K562 (cell line): ENCODE data around the gene PHTF1. TPM values are rescaled to one million over a fixed set of nuclear protein-coding genes. Genes with fewer than 3 reads are reported as not detected.

Source experiments
- BRCA1 ChIP-seq, 2 experiments: fragments of 450-650 bp in 1 of 2; sonication (generic) in 1 of 2; formaldehyde crosslinking in 1 of 2; IDR thresholded peaks; 2 replicates each; pipeline versions ENCODE4 v1.5.0 to v1.6.1; 2017 to 2020; ENCODE audit warnings: mild to moderate bottlenecking in 1 of 2, missing genetic modification reagents in 1 of 2
- CEBPB ChIP-seq: fragments of 450-650 bp; IDR thresholded peaks from 2 replicates; pipeline ENCODE4 v1.6.1; 2016; ENCODE audit warnings: missing genetic modification characterization, missing compliant biosample characterization
- FOXK2 ChIP-seq, 2 experiments: fragments of 450-650 bp; IDR thresholded peaks in 1 of 2; conservative IDR thresholded peaks in 1 of 2; 2 replicates each; pipeline ENCODE4 v1.6.1; 2016; ENCODE audit warnings: low read depth in 2 of 2, mild to moderate bottlenecking in 1 of 2
- HDAC2 ChIP-seq: fragments of 450-650 bp; IDR thresholded peaks from 2 replicates; pipeline ENCODE4 v1.6.1; 2016; ENCODE audit warnings: mild to moderate bottlenecking
- HMG20B ChIP-seq: fragments of 250-450 bp; sonication (Bioruptor Pico); IDR thresholded peaks from 2 replicates; pipeline ENCODE4 v1.5.0; 2021; ENCODE audit warnings: mild to moderate bottlenecking
- MEIS2 ChIP-seq: fragments of 450-650 bp; IDR thresholded peaks from 2 replicates; pipeline ENCODE4 v1.6.1; 2014; ENCODE audit warnings: mild to moderate bottlenecking; ENCODE audit not compliant: partially characterized antibody
- POLR2A ChIP-seq: fragments of 450-650 bp; conservative IDR thresholded peaks from 2 replicates; pipeline ENCODE4 v1.6.1; 2016
- RHOXF2B ChIP-seq: fragments of 250-450 bp; sonication (Bioruptor Pico); conservative IDR thresholded peaks from 2 replicates; pipeline ENCODE4 v1.5.1; 2021
- STAG1 ChIP-seq: sonication (generic); formaldehyde crosslinking; IDR thresholded peaks from 2 replicates; pipeline ENCODE4 v1.5.0; 2020; ENCODE audit warnings: missing genetic modification reagents, borderline replicate concordance
- TBP ChIP-seq: optimal IDR thresholded peaks from 2 replicates; pipeline ENCODE3; 2011; ENCODE audit warnings: low read depth, low read length, improper control_type of control experiment
- ZNF274 ChIP-seq: IDR thresholded peaks from 2 replicates; pipeline ENCODE4 v1.6.1; 2011; ENCODE audit warnings: low read depth, mild to moderate bottlenecking, low read length, moderate library complexity, borderline replicate concordance
- ZNF347 ChIP-seq: fragments of 450-650 bp; formaldehyde crosslinking; IDR thresholded peaks from 2 replicates; pipeline ENCODE4 v1.4.0; 2020; ENCODE audit warnings: low read depth, mild to moderate bottlenecking, moderate library complexity
- polyA plus RNA-seq, 8 experiments: library from polyadenylated mRNA; depleted of rRNA in 4 of 8; stranded (reverse) in 5 of 8; unstranded in 3 of 8; fragments of >200 nt; fragmentation: Nextera tagmentation in 2 of 8; fragmentation: Illumina TruSeq in 1 of 8; extraction: Ambion mirVana in 2 of 8; extraction: Trizol in 1 of 8; gene quantifications; 2 replicates each; pipeline versions ENCODE4 v1.2.1 to v1.2.3, GENCODE V29; 2011 to 2014; ENCODE audit warnings: inconsistent platforms in 1 of 8, missing spikeins in 1 of 8
- total RNA-seq, 7 experiments: library from RNA; depleted of rRNA in 6 of 7; stranded (reverse); fragments of >200 nt in 6 of 7; fragmentation: Illumina TruSeq in 2 of 7; extraction: Trizol in 2 of 7; gene quantifications; 2 replicates each; pipeline versions ENCODE4 v1.2.1 to v1.2.3, GENCODE V29; 2011 to 2021; ENCODE audit warnings: low replicate concordance in 1 of 7
- TF ChIP-seq, protein P1 (sequence below): fragments of 450-650 bp; IDR thresholded peaks from 2 replicates; pipeline ENCODE4 v1.6.1; 2017; ENCODE audit warnings: antibody characterized with exemption, mild to moderate bottlenecking
- TF ChIP-seq, protein P2 (sequence below): sonication (generic); formaldehyde crosslinking; IDR thresholded peaks from 2 replicates; pipeline ENCODE4 v1.8.0; 2023; ENCODE audit warnings: mild to moderate bottlenecking, missing genetic modification reagents
- TF ChIP-seq, protein P3 (sequence below): IDR thresholded peaks from 2 replicates; pipeline ENCODE4 v1.6.1; 2011; ENCODE audit not compliant: insufficient read length; ENCODE audit errors: extremely low read depth
- TF ChIP-seq, protein P4 (sequence below): sonication (generic); formaldehyde crosslinking; IDR thresholded peaks from 2 replicates; pipeline ENCODE4 v1.8.1; 2023; ENCODE audit warnings: mild to moderate bottlenecking, missing genetic modification reagents
- TF ChIP-seq, protein P5 (sequence below): fragments of 250-450 bp; sonication (Bioruptor Pico); IDR thresholded peaks from 2 replicates; pipeline ENCODE4 v1.9.0; 2021; ENCODE audit warnings: mild to moderate bottlenecking
- TF ChIP-seq, protein P6 (sequence below): sonication (generic); formaldehyde crosslinking; IDR thresholded peaks from 2 replicates; pipeline ENCODE4 v1.8.0; 2022; ENCODE audit warnings: mild to moderate bottlenecking, missing genetic modification reagents, borderline replicate concordance

PHTF1 gene
- total and polyA plus RNA-seq, 9 of the 15 experiments (the other 6 are each of a cell fraction or from before 2014, with no cell fraction given): 8.4 to 36.2 (median 23.0) TPM

DNA sequence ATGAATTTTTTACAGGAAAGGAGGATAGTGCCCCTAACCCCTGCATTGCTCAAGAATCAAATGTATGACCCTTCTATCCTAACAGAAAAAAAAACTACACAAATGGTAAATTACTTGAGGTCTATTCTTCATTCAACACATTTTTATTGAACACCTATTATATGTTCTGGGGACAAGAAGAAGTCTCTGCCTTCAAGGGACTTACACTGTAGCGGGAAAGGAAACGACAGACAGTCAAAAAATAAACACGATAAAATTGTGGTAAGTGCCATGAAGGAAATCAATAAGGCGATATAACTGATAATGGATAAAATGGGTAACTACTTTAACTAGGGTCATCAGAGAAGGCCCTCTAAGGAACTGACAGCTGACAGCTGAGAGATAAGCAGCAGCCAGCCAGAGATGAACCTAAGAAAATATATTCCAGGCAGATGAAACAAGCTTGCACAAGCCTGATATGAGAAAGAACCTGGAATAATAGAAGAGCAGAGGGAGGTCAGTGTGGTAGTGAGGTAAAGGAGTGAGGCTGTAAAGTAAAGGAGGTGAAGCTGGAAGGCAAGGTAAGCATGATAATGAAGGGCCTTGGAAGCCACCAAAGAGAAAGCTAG, 66.4 kb downstream of the PHTF1 start (continued):
- TF ChIP-seq, protein P1, sequence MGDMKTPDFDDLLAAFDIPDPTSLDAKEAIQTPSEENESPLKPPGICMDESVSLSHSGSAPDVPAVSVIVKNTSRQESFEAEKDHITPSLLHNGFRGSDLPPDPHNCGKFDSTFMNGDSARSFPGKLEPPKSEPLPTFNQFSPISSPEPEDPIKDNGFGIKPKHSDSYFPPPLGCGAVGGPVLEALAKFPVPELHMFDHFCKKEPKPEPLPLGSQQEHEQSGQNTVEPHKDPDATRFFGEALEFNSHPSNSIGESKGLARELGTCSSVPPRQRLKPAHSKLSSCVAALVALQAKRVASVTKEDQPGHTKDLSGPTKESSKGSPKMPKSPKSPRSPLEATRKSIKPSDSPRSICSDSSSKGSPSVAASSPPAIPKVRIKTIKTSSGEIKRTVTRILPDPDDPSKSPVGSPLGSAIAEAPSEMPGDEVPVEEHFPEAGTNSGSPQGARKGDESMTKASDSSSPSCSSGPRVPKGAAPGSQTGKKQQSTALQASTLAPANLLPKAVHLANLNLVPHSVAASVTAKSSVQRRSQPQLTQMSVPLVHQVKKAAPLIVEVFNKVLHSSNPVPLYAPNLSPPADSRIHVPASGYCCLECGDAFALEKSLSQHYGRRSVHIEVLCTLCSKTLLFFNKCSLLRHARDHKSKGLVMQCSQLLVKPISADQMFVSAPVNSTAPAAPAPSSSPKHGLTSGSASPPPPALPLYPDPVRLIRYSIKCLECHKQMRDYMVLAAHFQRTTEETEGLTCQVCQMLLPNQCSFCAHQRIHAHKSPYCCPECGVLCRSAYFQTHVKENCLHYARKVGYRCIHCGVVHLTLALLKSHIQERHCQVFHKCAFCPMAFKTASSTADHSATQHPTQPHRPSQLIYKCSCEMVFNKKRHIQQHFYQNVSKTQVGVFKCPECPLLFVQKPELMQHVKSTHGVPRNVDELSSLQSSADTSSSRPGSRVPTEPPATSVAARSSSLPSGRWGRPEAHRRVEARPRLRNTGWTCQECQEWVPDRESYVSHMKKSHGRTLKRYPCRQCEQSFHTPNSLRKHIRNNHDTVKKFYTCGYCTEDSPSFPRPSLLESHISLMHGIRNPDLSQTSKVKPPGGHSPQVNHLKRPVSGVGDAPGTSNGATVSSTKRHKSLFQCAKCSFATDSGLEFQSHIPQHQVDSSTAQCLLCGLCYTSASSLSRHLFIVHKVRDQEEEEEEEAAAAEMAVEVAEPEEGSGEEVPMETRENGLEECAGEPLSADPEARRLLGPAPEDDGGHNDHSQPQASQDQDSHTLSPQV: no peak
- TF ChIP-seq FOXK2 (conservative IDR thresholded peaks at IDR 0.05 in 1 of 2, IDR thresholded peaks at IDR 0.05 in 1 of 2; ENCODE audit: low read depth in 2 of 2) (0 out of 4 replicates have a peak, but pooled peaks of 1 of the 2 experiments have one; percentile 15), HMG20B (CRISPR knock-in tag) (no peak), CEBPB (no peak), MEIS2 (peak; percentile 49), RHOXF2B (CRISPR knock-in tag) (no peak), POLR2A (no peak), HDAC2 (peak; percentile 30; the same call in 1 of the 2 replicates), ZNF347 (CRISPR knock-in tag) (no peak), BRCA1 (IDR thresholded peaks at IDR 0.05) (no peak), BRCA1 (CRISPR knock-in tag; IDR thresholded peaks at IDR 0.05) (no peak), ZNF274 (no peak), STAG1 (no peak), TBP (no peak)
- TF ChIP-seq, protein P2, sequence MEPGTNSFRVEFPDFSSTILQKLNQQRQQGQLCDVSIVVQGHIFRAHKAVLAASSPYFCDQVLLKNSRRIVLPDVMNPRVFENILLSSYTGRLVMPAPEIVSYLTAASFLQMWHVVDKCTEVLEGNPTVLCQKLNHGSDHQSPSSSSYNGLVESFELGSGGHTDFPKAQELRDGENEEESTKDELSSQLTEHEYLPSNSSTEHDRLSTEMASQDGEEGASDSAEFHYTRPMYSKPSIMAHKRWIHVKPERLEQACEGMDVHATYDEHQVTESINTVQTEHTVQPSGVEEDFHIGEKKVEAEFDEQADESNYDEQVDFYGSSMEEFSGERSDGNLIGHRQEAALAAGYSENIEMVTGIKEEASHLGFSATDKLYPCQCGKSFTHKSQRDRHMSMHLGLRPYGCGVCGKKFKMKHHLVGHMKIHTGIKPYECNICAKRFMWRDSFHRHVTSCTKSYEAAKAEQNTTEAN: no peak
- TF ChIP-seq, protein P3, sequence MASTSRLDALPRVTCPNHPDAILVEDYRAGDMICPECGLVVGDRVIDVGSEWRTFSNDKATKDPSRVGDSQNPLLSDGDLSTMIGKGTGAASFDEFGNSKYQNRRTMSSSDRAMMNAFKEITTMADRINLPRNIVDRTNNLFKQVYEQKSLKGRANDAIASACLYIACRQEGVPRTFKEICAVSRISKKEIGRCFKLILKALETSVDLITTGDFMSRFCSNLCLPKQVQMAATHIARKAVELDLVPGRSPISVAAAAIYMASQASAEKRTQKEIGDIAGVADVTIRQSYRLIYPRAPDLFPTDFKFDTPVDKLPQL: no peak
- TF ChIP-seq, protein P4, sequence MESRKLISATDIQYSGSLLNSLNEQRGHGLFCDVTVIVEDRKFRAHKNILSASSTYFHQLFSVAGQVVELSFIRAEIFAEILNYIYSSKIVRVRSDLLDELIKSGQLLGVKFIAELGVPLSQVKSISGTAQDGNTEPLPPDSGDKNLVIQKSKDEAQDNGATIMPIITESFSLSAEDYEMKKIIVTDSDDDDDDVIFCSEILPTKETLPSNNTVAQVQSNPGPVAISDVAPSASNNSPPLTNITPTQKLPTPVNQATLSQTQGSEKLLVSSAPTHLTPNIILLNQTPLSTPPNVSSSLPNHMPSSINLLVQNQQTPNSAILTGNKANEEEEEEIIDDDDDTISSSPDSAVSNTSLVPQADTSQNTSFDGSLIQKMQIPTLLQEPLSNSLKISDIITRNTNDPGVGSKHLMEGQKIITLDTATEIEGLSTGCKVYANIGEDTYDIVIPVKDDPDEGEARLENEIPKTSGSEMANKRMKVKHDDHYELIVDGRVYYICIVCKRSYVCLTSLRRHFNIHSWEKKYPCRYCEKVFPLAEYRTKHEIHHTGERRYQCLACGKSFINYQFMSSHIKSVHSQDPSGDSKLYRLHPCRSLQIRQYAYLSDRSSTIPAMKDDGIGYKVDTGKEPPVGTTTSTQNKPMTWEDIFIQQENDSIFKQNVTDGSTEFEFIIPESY (CRISPR knock-in tag): no peak
- TF ChIP-seq, protein P5, sequence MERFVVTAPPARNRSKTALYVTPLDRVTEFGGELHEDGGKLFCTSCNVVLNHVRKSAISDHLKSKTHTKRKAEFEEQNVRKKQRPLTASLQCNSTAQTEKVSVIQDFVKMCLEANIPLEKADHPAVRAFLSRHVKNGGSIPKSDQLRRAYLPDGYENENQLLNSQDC (CRISPR knock-in tag): no peak
- TF ChIP-seq, protein P6, sequence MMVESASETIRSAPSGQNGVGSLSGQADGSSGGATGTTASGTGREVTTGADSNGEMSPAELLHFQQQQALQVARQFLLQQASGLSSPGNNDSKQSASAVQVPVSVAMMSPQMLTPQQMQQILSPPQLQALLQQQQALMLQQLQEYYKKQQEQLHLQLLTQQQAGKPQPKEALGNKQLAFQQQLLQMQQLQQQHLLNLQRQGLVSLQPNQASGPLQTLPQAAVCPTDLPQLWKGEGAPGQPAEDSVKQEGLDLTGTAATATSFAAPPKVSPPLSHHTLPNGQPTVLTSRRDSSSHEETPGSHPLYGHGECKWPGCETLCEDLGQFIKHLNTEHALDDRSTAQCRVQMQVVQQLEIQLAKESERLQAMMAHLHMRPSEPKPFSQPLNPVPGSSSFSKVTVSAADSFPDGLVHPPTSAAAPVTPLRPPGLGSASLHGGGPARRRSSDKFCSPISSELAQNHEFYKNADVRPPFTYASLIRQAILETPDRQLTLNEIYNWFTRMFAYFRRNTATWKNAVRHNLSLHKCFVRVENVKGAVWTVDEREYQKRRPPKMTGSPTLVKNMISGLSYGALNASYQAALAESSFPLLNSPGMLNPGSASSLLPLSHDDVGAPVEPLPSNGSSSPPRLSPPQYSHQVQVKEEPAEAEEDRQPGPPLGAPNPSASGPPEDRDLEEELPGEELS (CRISPR knock-in tag): no peak
